MM.1S (cell line): ENCODE results near the gene LRRC75A.
A peak's percentile ranks its signal among the peaks of the same experiment; 100 is the strongest.

ENCODE experiments used
- DNase-seq: peaks from one replicate; pipeline ENCODE4 v3.0.0-alpha.2; 2015
- H2AFZ ChIP-seq: fragments of 300-600 bp; sonication (generic); 2 replicates; pipeline ENCODE4 v1.6.0; 2016; ENCODE audit warnings: antibody characterized with exemption, low read length
- H3F3A ChIP-seq: fragments of 300-600 bp; sonication (generic); 2 replicates; pipeline ENCODE4 v1.6.1; 2016; ENCODE audit warnings: mild to moderate bottlenecking, antibody characterized with exemption, low read length, moderate library complexity, mixed read lengths; ENCODE audit not compliant: insufficient read depth
- H3K27ac ChIP-seq: fragments of 300-600 bp; sonication (generic); 2 replicates; pipeline ENCODE4 v1.5.1; 2016; ENCODE audit warnings: mild to moderate bottlenecking, low read length
- H3K27me3 ChIP-seq: fragments of 300-600 bp; sonication (generic); replicated peaks from 2 replicates; pipeline ENCODE4 v1.6.0; 2016; ENCODE audit warnings: low read length; ENCODE audit not compliant: insufficient read depth
- H3K36me3 ChIP-seq: fragments of 300-600 bp; sonication (generic); replicated peaks from 2 replicates; pipeline ENCODE4 v1.6.1; 2016; ENCODE audit warnings: mild to moderate bottlenecking, low read length, mixed read lengths; ENCODE audit not compliant: insufficient read depth
- H3K4me1 ChIP-seq: fragments of 300-600 bp; sonication (generic); 2 replicates; pipeline ENCODE4 v1.6.1; 2016; ENCODE audit warnings: low read length, mixed read lengths
- H3K4me2 ChIP-seq: fragments of 300-600 bp; sonication (generic); 2 replicates; pipeline ENCODE4 v1.6.0; 2016; ENCODE audit warnings: low read depth, low read length
- H3K4me3 ChIP-seq: fragments of 300-600 bp; sonication (generic); 2 replicates; pipeline ENCODE4 v1.5.1; 2016; ENCODE audit warnings: low read length, mixed read lengths
- H3K79me2 ChIP-seq: fragments of 300-600 bp; sonication (generic); 2 replicates; pipeline ENCODE4 v1.6.1; 2016; ENCODE audit warnings: mixed run types, low read length, mixed read lengths
- H3K9ac ChIP-seq: fragments of 300-600 bp; sonication (generic); 2 replicates; pipeline ENCODE4 v1.6.1; 2016; ENCODE audit warnings: low read length, mixed read lengths
- H3K9me2 ChIP-seq: fragments of 300-600 bp; sonication (generic); replicated peaks from 2 replicates; pipeline ENCODE4 v1.6.1; 2016; ENCODE audit warnings: mild to moderate bottlenecking, low read length, mixed read lengths; ENCODE audit not compliant: insufficient read depth
- H3K9me3 ChIP-seq: fragments of 300-600 bp; sonication (generic); replicated peaks from 2 replicates; pipeline ENCODE4 v1.6.1; 2016; ENCODE audit warnings: mild to moderate bottlenecking, low read length, mixed read lengths; ENCODE audit not compliant: insufficient read depth
- H4K20me1 ChIP-seq: fragments of 300-600 bp; sonication (generic); 2 replicates; pipeline ENCODE4 v1.6.1; 2016; ENCODE audit warnings: mild to moderate bottlenecking, low read length, moderate library complexity, mixed read lengths; ENCODE audit not compliant: insufficient read depth
- EZH2 ChIP-seq: fragments of 300-600 bp; sonication (generic); optimal IDR thresholded peaks from 2 replicates; pipeline ENCODE3; 2017; ENCODE audit warnings: low read depth, mild to moderate bottlenecking, antibody characterized with exemption, low read length, mixed read lengths
- EZH2phosphoT487 ChIP-seq: fragments of 300-600 bp; sonication (generic); IDR thresholded peaks from 2 replicates; pipeline ENCODE4 v1.6.1; 2018; ENCODE audit warnings: antibody characterized with exemption, low read length
- TF ChIP-seq, protein P1 (sequence below): fragments of 300-600 bp; sonication (generic); IDR thresholded peaks from 2 replicates; pipeline ENCODE4 v1.5.1; 2016; ENCODE audit warnings: antibody characterized with exemption, low read length, mixed read lengths

LRRC75A gene, protein sequence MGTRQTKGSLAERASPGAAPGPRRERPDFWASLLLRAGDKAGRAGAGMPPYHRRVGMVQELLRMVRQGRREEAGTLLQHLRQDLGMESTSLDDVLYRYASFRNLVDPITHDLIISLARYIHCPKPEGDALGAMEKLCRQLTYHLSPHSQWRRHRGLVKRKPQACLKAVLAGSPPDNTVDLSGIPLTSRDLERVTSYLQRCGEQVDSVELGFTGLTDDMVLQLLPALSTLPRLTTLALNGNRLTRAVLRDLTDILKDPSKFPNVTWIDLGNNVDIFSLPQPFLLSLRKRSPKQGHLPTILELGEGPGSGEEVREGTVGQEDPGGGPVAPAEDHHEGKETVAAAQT

DNA sequence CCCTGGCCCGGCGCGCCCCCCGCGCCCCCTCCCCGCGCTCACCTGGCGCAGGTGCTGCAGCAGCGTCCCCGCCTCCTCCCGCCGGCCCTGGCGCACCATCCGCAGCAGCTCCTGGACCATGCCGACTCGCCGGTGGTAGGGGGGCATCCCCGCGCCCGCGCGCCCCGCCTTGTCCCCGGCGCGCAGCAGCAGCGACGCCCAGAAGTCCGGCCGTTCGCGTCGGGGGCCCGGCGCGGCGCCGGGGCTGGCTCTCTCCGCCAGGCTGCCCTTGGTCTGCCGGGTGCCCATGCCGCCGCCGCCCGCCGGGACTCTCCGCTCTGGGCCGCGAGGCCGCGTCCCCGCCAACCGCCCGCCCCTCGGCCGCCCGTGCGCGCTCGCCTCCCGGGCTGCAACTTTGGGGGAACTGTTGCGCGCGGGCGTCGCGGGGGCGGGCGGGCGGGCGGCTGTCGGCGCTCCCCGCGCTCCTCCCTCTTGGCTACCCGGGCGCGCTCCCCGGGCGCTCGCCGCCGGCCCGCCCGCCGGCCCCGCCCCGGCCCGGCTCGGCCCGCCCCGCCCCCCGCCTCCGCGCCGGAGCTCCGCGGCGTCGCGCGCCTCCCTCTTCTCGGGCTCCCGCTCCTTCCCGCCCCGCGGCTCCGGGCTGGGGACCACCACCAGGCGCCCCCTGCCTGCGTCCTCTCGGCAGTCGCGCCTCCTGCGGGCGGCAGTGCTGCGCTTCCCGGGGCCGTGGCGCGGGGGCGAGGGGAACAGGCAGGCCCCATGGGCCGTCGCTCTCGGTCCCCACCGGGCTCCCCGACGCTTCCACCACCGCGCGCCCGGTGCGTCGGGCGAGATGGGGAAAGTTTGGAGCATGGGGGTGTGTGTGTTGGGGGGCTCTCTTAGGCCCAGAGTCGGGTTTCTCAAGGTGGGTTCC is at the start of gene LRRC75A:
LRRC75A (minus strand) TSS at position 491 of the 910 bp plus-strand sequence; CDS start at position 288, 203 bp downstream.
- no peaks in the 10 kb centered on the region for H3F3A ChIP-seq
- H3K27ac ChIP-seq, result no peak within 1 kb of the TSS
- H3K9ac ChIP-seq, result no peak within 1 kb of the TSS

DNA sequence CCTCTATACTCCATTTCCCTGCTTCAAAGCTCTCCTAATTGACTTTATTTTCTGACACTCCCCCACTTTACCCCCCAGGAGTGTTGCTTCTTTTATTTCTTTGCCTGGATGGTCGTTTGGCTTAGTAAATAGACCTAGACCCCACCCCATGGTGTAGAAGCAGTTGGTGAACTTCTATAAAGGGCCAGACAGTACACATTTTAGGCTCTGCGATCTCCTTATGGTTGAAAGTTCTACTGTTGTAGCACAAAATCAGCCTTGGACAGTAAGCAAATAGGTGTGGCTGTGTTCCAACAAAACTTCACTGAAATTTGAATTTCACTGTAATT is 45.1 kb upstream of the LRRC75A start:
- Histone ChIP-seq H3F3A (peaks cover 4% of the 10 kb centered on the region; the same call in 1 of the 2 replicates), H3K4me3 (no peak overlapping the region), H2AFZ (no peak overlapping the region), H3K4me1 (peaks cover 2% of the 10 kb centered on the region; the same call in 1 of the 2 replicates), H3K9me2 (no peaks in the 10 kb centered on the region), H3K36me3 (no peaks in the 10 kb centered on the region), H3K27ac (no peak overlapping the region), H3K4me2 (no peak overlapping the region; the same call in 1 of the 2 replicates), H3K9ac (no peak overlapping the region), H3K79me2 (no peaks in the 10 kb centered on the region), H3K27me3 (no peaks in the 10 kb centered on the region), H4K20me1 (no peaks in the 10 kb centered on the region), H3K9me3 (no peaks in the 10 kb centered on the region)
- no peak for TF ChIP-seq EZH2
- TF ChIP-seq EZH2phosphoT487, result no peak
- TF ChIP-seq, protein P1, sequence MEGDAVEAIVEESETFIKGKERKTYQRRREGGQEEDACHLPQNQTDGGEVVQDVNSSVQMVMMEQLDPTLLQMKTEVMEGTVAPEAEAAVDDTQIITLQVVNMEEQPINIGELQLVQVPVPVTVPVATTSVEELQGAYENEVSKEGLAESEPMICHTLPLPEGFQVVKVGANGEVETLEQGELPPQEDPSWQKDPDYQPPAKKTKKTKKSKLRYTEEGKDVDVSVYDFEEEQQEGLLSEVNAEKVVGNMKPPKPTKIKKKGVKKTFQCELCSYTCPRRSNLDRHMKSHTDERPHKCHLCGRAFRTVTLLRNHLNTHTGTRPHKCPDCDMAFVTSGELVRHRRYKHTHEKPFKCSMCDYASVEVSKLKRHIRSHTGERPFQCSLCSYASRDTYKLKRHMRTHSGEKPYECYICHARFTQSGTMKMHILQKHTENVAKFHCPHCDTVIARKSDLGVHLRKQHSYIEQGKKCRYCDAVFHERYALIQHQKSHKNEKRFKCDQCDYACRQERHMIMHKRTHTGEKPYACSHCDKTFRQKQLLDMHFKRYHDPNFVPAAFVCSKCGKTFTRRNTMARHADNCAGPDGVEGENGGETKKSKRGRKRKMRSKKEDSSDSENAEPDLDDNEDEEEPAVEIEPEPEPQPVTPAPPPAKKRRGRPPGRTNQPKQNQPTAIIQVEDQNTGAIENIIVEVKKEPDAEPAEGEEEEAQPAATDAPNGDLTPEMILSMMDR, result no peak
- no peak for DNase-seq

More for the DNA sequence above, at the start of gene LRRC75A:
- Histone ChIP-seq H3K9me3 (no peaks in the 10 kb centered on the region), H2AFZ (0 out of 2 replicates have a peak within 1 kb of the TSS, but pooled peaks have one; percentile 61), H3K4me3 (peak within 1 kb of the TSS; percentile 54), H3K4me1 (no peaks in the 10 kb centered on the region), H3K36me3 (no peaks in the 10 kb centered on the region), H3K27me3 (peaks cover 50% of the 10 kb centered on the region), H3K79me2 (no peaks in the 10 kb centered on the region), H3K4me2 (peak within 1 kb of the TSS; percentile 70), H4K20me1 (no peaks in the 10 kb centered on the region), H3K9me2 (no peaks in the 10 kb centered on the region)
- peak; percentile 53 for DNase-seq
- TF ChIP-seq, protein P1, result no peak
- TF ChIP-seq EZH2 (no peak), EZH2phosphoT487 (no peak)

DNA sequence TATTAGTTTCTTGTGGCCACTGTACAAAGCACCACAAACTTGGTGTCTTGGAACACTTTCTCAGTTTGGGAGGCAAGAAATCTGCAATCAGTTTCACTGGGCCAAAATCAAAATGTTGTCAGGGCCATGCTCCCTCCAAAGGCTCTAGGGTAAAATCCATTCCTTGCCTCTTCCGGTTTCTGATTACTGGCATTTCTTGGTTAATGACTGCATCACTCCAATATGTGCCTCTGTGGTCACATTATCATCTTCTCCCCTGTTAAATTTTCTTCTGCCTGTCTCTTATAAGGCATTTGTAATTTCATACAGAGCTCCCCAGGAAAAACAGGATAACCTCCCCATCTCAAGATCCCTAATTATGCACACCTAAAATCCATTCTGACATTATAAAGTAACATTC is 42.2 kb upstream of the LRRC75A start:
- Histone ChIP-seq H2AFZ (no peak overlapping the region), H3K4me3 (no peak overlapping the region), H3K4me2 (no peak overlapping the region), H3K9ac (no peak overlapping the region), H3K9me3 (no peaks in the 10 kb centered on the region), H3K9me2 (no peaks in the 10 kb centered on the region), H4K20me1 (no peaks in the 10 kb centered on the region), H3K27ac (no peak overlapping the region), H3K4me1 (peaks cover 2% of the 10 kb centered on the region; the same call in 1 of the 2 replicates), H3K79me2 (no peaks in the 10 kb centered on the region), H3K36me3 (no peaks in the 10 kb centered on the region), H3F3A (peaks cover 4% of the 10 kb centered on the region; the same call in 1 of the 2 replicates), H3K27me3 (peaks cover 16% of the 10 kb centered on the region; the same call in 1 of the 2 replicates)
- TF ChIP-seq EZH2phosphoT487, result no peak
- TF ChIP-seq, protein P1, result no peak
- no peak for TF ChIP-seq EZH2
- DNase-seq, result no peak
